AG09319 (cell line): ENCODE data around the gene ANKRD31.

Source experiments
- DNase-seq: peaks from one replicate; pipeline ENCODE4 v3.0.0-alpha.2; 2010; ENCODE audit warnings: low read depth; ENCODE audit errors: extremely low read depth
- TF ChIP-seq, protein P1 (sequence below): IDR thresholded peaks from 2 replicates; pipeline ENCODE4 v1.5.1; 2011; ENCODE audit warnings: low read depth, mild to moderate bottlenecking, inconsistent platforms, low read length, moderate library complexity

Gene ANKRD31

DNA sequence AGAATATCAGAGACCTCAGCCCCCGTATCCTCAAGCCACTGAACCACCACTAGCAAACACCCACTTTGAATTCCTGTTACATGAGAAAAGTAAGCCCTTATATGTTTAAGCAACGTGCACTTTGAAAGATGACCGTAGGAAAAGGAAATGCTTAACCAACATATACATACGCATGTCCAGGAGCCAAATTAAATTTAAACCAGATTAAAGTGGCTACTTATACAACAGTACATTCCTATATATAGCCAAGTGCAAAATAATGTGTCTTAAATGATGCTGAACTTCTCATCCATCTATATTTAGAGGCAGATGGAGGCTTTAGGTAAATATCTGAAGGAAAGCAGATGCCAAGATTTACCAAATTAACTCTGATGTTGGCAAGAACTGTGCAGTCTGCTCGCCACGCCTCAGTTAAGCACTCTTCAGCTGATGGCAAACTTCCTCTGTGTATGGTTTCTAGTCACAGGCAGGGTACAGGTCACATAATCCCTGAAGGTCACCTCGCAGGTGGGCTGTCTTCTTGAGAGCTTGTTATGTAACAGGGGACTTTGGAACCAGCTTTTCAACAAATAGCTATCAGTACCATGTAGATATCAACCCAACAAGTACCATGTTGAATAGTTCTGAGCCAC lies 192.9 kb downstream of the ANKRD31 start:
- no peak for DNase-seq
- TF ChIP-seq, protein P1, sequence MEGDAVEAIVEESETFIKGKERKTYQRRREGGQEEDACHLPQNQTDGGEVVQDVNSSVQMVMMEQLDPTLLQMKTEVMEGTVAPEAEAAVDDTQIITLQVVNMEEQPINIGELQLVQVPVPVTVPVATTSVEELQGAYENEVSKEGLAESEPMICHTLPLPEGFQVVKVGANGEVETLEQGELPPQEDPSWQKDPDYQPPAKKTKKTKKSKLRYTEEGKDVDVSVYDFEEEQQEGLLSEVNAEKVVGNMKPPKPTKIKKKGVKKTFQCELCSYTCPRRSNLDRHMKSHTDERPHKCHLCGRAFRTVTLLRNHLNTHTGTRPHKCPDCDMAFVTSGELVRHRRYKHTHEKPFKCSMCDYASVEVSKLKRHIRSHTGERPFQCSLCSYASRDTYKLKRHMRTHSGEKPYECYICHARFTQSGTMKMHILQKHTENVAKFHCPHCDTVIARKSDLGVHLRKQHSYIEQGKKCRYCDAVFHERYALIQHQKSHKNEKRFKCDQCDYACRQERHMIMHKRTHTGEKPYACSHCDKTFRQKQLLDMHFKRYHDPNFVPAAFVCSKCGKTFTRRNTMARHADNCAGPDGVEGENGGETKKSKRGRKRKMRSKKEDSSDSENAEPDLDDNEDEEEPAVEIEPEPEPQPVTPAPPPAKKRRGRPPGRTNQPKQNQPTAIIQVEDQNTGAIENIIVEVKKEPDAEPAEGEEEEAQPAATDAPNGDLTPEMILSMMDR: no peak

DNA sequence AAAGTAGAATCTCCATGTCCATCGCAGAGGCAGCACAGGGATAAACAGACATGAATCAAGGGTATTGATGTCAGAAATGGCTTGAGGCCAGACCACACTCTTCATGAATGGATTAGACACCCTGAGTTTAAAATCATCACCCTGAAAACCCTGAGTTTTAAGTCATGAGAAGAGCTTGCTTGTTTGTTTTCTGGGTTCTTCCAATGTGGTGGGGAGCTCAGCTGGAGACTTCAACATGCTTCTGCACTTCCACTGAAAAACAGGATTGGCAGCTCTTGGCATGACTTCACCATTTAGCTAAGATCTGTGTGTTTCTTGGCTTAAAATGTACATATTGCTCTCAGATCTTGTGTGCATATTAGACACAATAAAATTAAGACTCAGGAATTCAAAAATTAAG lies 194.2 kb downstream of the ANKRD31 start:
- TF ChIP-seq, protein P1: no peak
- no peak for DNase-seq

DNA sequence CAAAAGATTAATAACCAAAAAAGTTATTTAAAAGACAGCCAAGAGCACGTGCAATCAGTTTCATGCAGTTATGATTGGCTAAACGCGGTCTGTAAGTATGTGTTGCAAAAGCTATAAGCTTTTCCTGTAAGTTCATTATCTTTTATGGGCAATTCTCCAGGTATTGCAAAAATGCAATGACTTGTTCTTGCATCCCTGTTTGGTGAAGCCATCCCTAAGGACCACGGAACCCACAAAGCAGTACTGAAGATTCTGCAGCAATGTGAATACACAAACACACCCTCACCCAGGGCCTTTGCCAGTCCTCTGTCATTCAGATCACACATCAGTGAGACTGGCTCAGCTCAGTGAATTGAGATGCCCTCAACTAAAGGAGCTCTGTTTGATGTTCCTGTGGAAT lies 195.7 kb downstream of the ANKRD31 start:
- no peak for DNase-seq
- TF ChIP-seq, protein P1: no peak

DNA sequence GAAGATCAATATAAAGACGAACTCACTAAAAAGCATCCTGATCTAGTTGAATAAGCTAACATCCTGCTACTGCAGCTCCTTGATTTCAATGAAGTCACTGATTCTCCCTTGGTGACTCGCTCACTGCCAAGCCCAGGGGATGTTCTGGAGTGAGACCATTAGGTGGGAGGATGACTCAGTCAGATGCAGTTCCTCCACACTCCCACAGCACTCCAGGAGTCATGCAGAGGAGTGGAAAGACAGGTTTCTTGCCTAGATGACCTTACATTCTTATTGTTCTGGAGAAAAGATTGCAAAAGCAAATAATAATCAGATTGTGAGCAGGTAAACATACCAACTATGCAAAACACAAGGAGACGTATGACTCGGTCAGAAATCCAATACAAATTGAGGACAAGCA lies 199.6 kb downstream of the ANKRD31 start:
- no peak for DNase-seq
- TF ChIP-seq, protein P1: no peak

DNA sequence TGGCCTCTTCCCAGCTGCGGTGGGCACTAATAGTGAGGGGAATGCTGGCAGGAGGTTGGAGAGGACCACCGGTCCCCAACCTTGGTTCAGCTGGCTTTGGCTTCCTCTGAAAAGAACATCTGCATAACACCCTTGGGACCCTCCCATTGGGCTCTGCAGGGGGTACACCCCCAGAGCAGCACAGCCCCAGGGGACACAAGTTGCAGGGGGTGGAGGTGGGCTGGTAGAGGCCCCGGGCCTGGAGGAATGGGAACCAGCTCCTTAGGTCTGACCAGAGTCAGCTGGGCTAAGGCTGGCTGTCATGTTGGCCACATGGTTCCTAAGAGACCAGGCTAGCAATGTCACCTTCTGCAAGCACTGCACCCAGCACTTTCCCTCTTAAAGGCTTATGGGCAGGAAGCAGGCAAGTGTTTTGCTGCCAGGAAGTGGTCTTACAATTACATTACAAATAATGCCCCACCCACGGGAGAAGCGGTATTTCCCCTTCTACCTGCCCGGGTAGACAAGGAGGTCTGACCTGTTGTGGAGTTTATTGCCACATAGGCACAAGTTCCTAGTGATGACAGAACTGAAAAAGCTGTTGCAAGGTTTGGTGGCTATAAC lies 202.4 kb downstream of the ANKRD31 start:
- DNase-seq: no peak
- TF ChIP-seq, protein P1: no peak

DNA sequence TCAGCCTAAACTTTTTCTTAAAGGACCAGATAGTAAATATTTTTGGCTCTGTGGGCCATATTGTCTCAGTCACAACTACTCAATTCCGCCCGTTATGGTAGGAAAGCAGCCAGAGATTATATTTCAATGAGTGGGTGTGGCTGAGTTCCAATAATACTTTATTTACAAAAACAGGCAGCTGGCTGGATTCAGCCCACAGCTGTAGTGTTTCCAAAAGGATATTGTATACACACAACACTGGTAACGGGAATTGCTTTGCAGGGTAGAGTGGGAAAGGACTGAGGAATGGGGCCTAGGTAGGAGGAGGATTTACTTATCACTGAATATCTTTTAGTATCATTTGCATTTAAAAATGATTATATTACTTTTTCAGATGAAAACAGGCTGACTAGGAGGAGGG lies 205.3 kb downstream of the ANKRD31 start:
- TF ChIP-seq, protein P1: no peak
- no peak for DNase-seq

DNA sequence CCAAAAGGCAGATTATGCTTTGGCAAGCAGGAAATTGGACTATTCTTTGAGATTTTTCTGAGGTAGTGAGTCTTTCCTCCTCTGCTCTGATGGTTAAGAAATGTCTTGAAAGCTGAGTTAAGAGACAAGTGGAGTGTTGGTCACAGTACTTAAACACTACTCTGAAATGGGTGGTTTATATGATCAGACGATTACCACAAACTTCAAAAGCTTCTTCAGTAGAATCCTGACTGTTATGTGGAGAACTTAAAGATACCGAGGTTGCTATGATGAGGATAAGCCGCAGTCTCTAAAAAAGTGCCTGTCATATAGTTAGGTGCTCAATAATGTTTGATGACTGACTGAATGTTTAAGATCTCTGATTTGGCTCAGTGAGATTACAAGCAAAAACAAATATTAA lies 208.6 kb downstream of the ANKRD31 start:
- no peak for DNase-seq
- TF ChIP-seq, protein P1: no peak
